Measurements from ENCODE around the gene RFC2. TPM values are rescaled to one million over a fixed set of nuclear protein-coding genes. Genes with fewer than 3 reads are reported as not detected.
A peak's percentile ranks its signal among the peaks of the same experiment; 100 is the strongest.
"Not testable (repeated sequence)": the region's sequence is repeated elsewhere in the genome, so short reads cannot be mapped to it uniquely, and the experiment has no call there.

RFC2 gene
- total RNA-seq, 4 donors from 2014 or later = 7.5 to 18.7 (median 14.9) TPM

DNA sequence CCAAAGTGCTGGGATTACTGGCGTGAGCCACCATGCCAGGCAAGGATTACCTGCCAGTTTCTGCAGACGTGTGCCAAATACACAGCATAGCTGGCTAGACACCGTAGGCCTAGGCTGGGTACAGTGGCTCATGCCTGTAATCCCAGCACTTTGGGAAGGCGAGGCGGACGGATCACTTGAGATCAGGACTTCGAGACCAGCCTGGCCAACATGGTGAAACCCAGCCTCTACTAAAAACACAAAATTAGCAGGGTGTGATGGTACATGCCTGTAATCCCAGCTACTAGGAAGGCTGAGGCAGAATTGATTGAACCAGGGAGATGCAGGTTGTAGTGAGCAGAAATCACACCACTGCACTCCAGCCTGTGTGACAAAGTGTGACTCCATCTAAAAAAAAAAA lies 868 bp downstream of the RFC2 start:
- no peak for TF ChIP-seq EP300 (IDR thresholded peaks at IDR 0.05)
- no peak for TF ChIP-seq POLR2A (IDR thresholded peaks at IDR 0.05; ENCODE audit: low read depth)
- peak overlapping the region; percentile 69 to 80 (median 72) for H3K4me3 ChIP-seq
- no peaks in the 10 kb centered on the region for H3K27me3 ChIP-seq
- 60% methylated on average over 7 of the region's 7 CpGs for WGBS
- H3K4me1 ChIP-seq = peaks cover 15 to 35% (median 26%) of the 10 kb centered on the region in 4 donors
- peaks cover 7 to 36% (median 32%) of the 10 kb centered on the region in 4 donors for H3K36me3 ChIP-seq
- no peak for DNase-seq (ENCODE audit: extremely low spot score)
- no peaks in the 10 kb centered on the region for H3K9me3 ChIP-seq
- peak overlapping the region in 1 of 4 donors; percentile 93 for H3K27ac ChIP-seq (replicated peaks in 1 of 4)
- intact Hi-C loops (cut with DNase I) = loop anchor here (5.0 kb wide), 1 partner anchor 39 kb away; no protein-coding TSS in a partner anchor

GRCh38 chr7:74252893-74253292 lies 1.3 kb downstream of the RFC2 start:
- TF ChIP-seq EP300 (IDR thresholded peaks at IDR 0.05) = no peak
- TF ChIP-seq POLR2AphosphoS5 (IDR thresholded peaks at IDR 0.05) = no peak
- TF ChIP-seq, protein P1, sequence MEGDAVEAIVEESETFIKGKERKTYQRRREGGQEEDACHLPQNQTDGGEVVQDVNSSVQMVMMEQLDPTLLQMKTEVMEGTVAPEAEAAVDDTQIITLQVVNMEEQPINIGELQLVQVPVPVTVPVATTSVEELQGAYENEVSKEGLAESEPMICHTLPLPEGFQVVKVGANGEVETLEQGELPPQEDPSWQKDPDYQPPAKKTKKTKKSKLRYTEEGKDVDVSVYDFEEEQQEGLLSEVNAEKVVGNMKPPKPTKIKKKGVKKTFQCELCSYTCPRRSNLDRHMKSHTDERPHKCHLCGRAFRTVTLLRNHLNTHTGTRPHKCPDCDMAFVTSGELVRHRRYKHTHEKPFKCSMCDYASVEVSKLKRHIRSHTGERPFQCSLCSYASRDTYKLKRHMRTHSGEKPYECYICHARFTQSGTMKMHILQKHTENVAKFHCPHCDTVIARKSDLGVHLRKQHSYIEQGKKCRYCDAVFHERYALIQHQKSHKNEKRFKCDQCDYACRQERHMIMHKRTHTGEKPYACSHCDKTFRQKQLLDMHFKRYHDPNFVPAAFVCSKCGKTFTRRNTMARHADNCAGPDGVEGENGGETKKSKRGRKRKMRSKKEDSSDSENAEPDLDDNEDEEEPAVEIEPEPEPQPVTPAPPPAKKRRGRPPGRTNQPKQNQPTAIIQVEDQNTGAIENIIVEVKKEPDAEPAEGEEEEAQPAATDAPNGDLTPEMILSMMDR (IDR thresholded peaks at IDR 0.05) = no peak
- no peak for TF ChIP-seq POLR2A (IDR thresholded peaks at IDR 0.05; ENCODE audit: low read depth)
- DNase-seq (ENCODE audit: extremely low spot score) = no peak
- intact Hi-C loops (cut with DNase I) = loop anchor here (5.0 kb wide), 1 partner anchor 39 kb away; no protein-coding TSS in a partner anchor
- H3K36me3 ChIP-seq = peaks cover 9 to 41% (median 37%) of the 10 kb centered on the region in 4 donors
- H3K9me3 ChIP-seq = no peaks in the 10 kb centered on the region
- peaks cover 15 to 35% (median 26%) of the 10 kb centered on the region in 4 donors for H3K4me1 ChIP-seq
- no peak overlapping the region for H3K4me3 ChIP-seq
- no peaks in the 10 kb centered on the region for H3K27me3 ChIP-seq
- 80% methylated on average over 5 of the region's 5 CpGs for WGBS
- no peak overlapping the region for H3K27ac ChIP-seq (replicated peaks in 1 of 4)

DNA sequence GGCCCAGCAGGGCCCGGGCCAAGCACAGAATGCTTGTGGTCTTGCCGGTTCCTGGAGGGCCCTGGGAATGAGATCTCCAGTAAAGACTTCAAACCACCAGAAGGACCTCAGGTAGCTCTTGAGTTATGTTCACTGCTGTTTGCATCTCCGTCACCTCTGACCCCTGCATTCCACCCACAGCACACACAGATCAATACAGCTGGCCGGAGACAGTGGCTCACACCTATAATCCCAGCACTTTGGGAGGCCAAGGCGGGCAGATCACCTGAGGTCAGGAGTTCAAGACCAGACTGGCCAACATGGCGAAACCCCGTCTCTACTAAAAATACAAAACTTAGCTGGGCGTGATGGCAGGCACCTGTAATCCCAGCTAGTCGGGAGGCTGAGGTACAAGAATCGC lies 5.1 kb downstream of the RFC2 start:
- H3K4me3 ChIP-seq; intact Hi-C loops (cut with DNase I); DNase-seq (ENCODE audit: extremely low spot score); H3K27me3 ChIP-seq; H3K27ac ChIP-seq (replicated peaks in 1 of 4); H3K9me3 ChIP-seq: not testable (repeated sequence)
- Histone ChIP-seq H3K4me1 (peaks cover 4 to 17% (median 12%) of the 10 kb centered on the region in 4 donors), H3K36me3 (peaks cover 9 to 79% (median 63%) of the 10 kb centered on the region in 4 donors)
- WGBS = 92% methylated on average over 10 of the region's 10 CpGs

DNA sequence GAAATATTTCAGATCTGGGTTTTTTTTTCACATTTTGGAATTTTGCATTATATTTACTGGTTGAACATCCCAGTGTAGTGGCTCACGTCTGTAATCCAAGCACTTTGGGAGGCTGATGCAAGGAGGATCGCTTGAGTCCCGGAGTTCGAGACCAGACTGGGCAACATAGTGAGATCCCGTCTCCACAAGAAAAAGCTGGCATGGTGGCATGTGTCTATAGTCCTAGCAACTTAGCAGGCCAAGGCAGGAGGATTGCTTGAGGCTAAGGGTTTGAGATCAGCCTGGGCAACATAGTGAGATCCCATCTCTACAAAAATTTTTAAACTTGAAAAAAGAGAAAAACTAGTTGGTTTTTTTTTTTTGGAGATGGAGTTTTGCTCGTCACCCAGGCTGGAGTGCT lies 6.0 kb downstream of the RFC2 start:
- no peak for DNase-seq (ENCODE audit: extremely low spot score)
- H3K27ac ChIP-seq (replicated peaks in 1 of 4) = no peak overlapping the region
- WGBS = 97% methylated on average over 6 of the region's 6 CpGs
- intact Hi-C loops (cut with DNase I) = no loop called here
- H3K27me3 ChIP-seq = no peaks in the 10 kb centered on the region
- H3K9me3 ChIP-seq = no peaks in the 10 kb centered on the region
- H3K36me3 ChIP-seq = peaks cover 15 to 88% (median 72%) of the 10 kb centered on the region in 4 donors
- H3K4me1 ChIP-seq = peaks cover under 1 to 9% (median 4%) of the 10 kb centered on the region in 4 donors
- no peak overlapping the region for H3K4me3 ChIP-seq
- no peak for TF ChIP-seq EP300 (IDR thresholded peaks at IDR 0.05)
- TF ChIP-seq POLR2A (IDR thresholded peaks at IDR 0.05; ENCODE audit: low read depth) = no peak
- no peak for TF ChIP-seq POLR2AphosphoS5 (IDR thresholded peaks at IDR 0.05)
- TF ChIP-seq, protein P1 (IDR thresholded peaks at IDR 0.05) = no peak

GRCh38 chr7:74246497-74246896 lies 7.7 kb downstream of the RFC2 start:
- intact Hi-C loops (cut with DNase I) = no loop called here
- WGBS = 76% methylated on average over 4 of the region's 4 CpGs
- H3K27ac ChIP-seq (replicated peaks in 1 of 4) = no peak overlapping the region
- no peak for DNase-seq (ENCODE audit: extremely low spot score)
- H3K27me3 ChIP-seq = no peaks in the 10 kb centered on the region
- H3K4me3 ChIP-seq = no peak overlapping the region
- H3K36me3 ChIP-seq = peaks cover 22 to 100% (median 86%) of the 10 kb centered on the region in 4 donors
- no peaks in the 10 kb centered on the region for H3K9me3 ChIP-seq
- TF ChIP-seq, protein P1 (IDR thresholded peaks at IDR 0.05) = no peak
- TF ChIP-seq EP300 (IDR thresholded peaks at IDR 0.05) = no peak
- no peak for TF ChIP-seq POLR2AphosphoS5 (IDR thresholded peaks at IDR 0.05)
- no peak for TF ChIP-seq POLR2A (IDR thresholded peaks at IDR 0.05; ENCODE audit: low read depth)
- H3K4me1 ChIP-seq = no peaks in the 10 kb centered on the region

GRCh38 chr7:74242122-74242443 lies 12.1 kb downstream of the RFC2 start:
- Histone ChIP-seq H3K9me3 (no peaks in the 10 kb centered on the region), H3K27ac (replicated peaks in 1 of 4) (no peak overlapping the region), H3K27me3 (no peaks in the 10 kb centered on the region), H3K4me3 (no peak overlapping the region), H3K4me1 (no peaks in the 10 kb centered on the region), H3K36me3 (peaks cover 40 to 100% (median 86%) of the 10 kb centered on the region in 4 donors)
- no peak for TF ChIP-seq POLR2AphosphoS5 (IDR thresholded peaks at IDR 0.05)
- no peak for DNase-seq (ENCODE audit: extremely low spot score)
- 79% methylated on average over 6 of the region's 6 CpGs for WGBS
- intact Hi-C loops (cut with DNase I) = no loop called here
